GM23338 (cell line): Measurements from ENCODE around the gene PCSK1N.

ENCODE experiments used
- CTCF ChIP-seq, 2 experiments: fragments of 200-600 bp in 1 of 2; sonication (generic) in 1 of 2; conservative IDR thresholded peaks; 2 replicates each; pipeline versions ENCODE4 v1.5.1 to v1.6.1; 2016 to 2017; ENCODE audit warnings: antibody characterized with exemption in 2 of 2, low read depth in 2 of 2, mild to moderate bottlenecking in 2 of 2, moderate library complexity in 1 of 2
- EZH2 ChIP-seq: fragments of 200-600 bp; sonication (generic); IDR thresholded peaks from one replicate; pipeline ENCODE4 v1.8.0; 2017; ENCODE audit warnings: antibody characterized with exemption, mild to moderate bottlenecking, low read depth; ENCODE audit not compliant: unreplicated experiment
- JUNB ChIP-seq: IDR thresholded peaks from one replicate; pipeline ENCODE4 v1.6.1; 2016; ENCODE audit warnings: antibody characterized with exemption; ENCODE audit not compliant: unreplicated experiment
- POLR2AphosphoS5 ChIP-seq: IDR thresholded peaks from 2 replicates; pipeline ENCODE4 v1.6.1; 2016; ENCODE audit warnings: antibody characterized with exemption, low read depth
- ZNF331 ChIP-seq: fragments of 250-450 bp; sonication (Bioruptor Pico); IDR thresholded peaks from 2 replicates; pipeline ENCODE4 v1.5.0; 2020; ENCODE audit warnings: low read depth, mild to moderate bottlenecking, moderate library complexity
- ZNF462 ChIP-seq: fragments of 250-450 bp; sonication (Bioruptor Pico); IDR thresholded peaks from 2 replicates; pipeline ENCODE4 v1.5.0; 2020; ENCODE audit warnings: mild to moderate bottlenecking, moderate library complexity
- TF ChIP-seq, protein P1 (sequence below): IDR thresholded peaks from 2 replicates; pipeline ENCODE4 v1.6.1; 2016; ENCODE audit warnings: antibody characterized with exemption
- TF ChIP-seq, protein P2 (sequence below): IDR thresholded peaks from one replicate; pipeline ENCODE4 v1.6.1; 2018; ENCODE audit warnings: antibody characterized with exemption; ENCODE audit not compliant: unreplicated experiment

- TF ChIP-seq CTCF (conservative IDR thresholded peaks at IDR 0.05; ENCODE audit: low read depth in 2 of 2) (no peak), ZNF462 (no peak), POLR2AphosphoS5 (no peak), ZNF331 (CRISPR knock-in tag) (no peak), EZH2 (no peak), JUNB (no peak)
- TF ChIP-seq, protein P1, sequence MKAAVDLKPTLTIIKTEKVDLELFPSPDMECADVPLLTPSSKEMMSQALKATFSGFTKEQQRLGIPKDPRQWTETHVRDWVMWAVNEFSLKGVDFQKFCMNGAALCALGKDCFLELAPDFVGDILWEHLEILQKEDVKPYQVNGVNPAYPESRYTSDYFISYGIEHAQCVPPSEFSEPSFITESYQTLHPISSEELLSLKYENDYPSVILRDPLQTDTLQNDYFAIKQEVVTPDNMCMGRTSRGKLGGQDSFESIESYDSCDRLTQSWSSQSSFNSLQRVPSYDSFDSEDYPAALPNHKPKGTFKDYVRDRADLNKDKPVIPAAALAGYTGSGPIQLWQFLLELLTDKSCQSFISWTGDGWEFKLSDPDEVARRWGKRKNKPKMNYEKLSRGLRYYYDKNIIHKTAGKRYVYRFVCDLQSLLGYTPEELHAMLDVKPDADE, result no peak
- TF ChIP-seq, protein P2, sequence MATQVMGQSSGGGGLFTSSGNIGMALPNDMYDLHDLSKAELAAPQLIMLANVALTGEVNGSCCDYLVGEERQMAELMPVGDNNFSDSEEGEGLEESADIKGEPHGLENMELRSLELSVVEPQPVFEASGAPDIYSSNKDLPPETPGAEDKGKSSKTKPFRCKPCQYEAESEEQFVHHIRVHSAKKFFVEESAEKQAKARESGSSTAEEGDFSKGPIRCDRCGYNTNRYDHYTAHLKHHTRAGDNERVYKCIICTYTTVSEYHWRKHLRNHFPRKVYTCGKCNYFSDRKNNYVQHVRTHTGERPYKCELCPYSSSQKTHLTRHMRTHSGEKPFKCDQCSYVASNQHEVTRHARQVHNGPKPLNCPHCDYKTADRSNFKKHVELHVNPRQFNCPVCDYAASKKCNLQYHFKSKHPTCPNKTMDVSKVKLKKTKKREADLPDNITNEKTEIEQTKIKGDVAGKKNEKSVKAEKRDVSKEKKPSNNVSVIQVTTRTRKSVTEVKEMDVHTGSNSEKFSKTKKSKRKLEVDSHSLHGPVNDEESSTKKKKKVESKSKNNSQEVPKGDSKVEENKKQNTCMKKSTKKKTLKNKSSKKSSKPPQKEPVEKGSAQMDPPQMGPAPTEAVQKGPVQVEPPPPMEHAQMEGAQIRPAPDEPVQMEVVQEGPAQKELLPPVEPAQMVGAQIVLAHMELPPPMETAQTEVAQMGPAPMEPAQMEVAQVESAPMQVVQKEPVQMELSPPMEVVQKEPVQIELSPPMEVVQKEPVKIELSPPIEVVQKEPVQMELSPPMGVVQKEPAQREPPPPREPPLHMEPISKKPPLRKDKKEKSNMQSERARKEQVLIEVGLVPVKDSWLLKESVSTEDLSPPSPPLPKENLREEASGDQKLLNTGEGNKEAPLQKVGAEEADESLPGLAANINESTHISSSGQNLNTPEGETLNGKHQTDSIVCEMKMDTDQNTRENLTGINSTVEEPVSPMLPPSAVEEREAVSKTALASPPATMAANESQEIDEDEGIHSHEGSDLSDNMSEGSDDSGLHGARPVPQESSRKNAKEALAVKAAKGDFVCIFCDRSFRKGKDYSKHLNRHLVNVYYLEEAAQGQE, result no peak
Measured at GRCh38 chrX:48793935-48794334, 41.5 kb downstream of the PCSK1N start.
